ENCODE data around the gene KRTCAP2. TPM values are rescaled to one million over a fixed set of nuclear protein-coding genes. Genes with fewer than 3 reads are reported as not detected.
A peak's percentile ranks its signal among the peaks of the same experiment; 100 is the strongest.

KRTCAP2 gene
- total RNA-seq, 2 donors from 2014 or later = 111 to 236 TPM

DNA sequence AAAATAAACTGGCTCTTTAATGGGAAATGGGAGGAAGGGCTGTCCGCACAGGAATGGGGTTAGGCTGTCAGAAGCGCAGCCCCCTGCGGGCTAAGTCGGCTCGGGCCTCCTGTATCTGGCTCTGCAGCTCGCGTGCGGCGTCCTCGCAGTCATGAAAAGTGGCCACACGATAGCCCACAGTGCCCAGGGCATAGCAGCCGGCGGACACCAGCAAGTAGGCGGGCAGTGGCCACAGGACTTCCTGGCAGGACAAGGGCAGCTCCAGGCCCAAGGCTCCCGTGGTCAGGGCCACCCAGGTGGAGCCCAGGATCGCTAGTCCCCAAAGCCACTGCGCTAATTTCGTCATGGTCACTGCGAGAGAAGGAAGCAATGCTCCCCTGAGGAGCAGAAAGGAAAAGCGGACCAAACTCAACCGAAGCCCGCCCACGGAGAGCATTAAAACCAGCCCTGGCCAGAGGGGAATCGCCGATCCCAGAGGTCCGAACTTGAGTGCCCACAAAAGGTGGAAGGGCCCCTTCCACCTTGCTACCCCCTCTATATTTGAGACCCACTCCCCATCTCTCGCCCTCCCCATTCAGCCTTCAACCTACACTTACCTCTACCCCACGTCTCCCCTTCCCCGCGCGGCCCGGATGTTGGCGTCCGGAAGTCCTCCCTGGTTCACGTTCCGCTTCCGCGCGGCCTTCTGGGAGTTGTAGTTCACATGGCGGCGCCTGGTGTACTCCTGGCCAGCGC lies 33.0 kb downstream of the KRTCAP2 start, which contains the start of gene DPM3:
Gene DPM3 (minus strand): TSS at position 637 of the 735 bp plus-strand sequence. CDS start 291 bp downstream, at position 346.
- Histone ChIP-seq H3K9me3 (no peaks in the 10 kb centered on the region), H3K4me3 (peak within 1 kb of the TSS; percentile 59 to 60), H3K27me3 (replicated peaks; ENCODE audit: insufficient read depth) (no peaks in the 10 kb centered on the region), H3K4me1 (replicated peaks) (peaks cover 8% of the 10 kb centered on the region), H3K36me3 (no peaks in the 10 kb centered on the region), H3K27ac (peak within 1 kb of the TSS; percentile 88 to 94)
- DNase-seq (ENCODE audit: low spot score) = peak; percentile 91
- WGBS = under 1% methylated on average over 41 of the region's 42 CpGs
- TF ChIP-seq CTCF (IDR thresholded peaks at IDR 0.05) (peak in 2 of 4 experiments; percentile 6 to 17), POLR2A (IDR thresholded peaks at IDR 0.05) (peak; percentile 78), POLR2AphosphoS5 (IDR thresholded peaks at IDR 0.05) (peak; percentile 99)
- intact Hi-C loops (cut with DNase I) = no loop called here

- peak overlapping the region; percentile 49 to 58 for H3K4me3 ChIP-seq
- intact Hi-C loops (cut with DNase I) = no loop called here
- TF ChIP-seq CTCF (IDR thresholded peaks at IDR 0.05) (no peak), POLR2A (IDR thresholded peaks at IDR 0.05) (no peak), POLR2AphosphoS5 (IDR thresholded peaks at IDR 0.05) (no peak)
- WGBS = 87% methylated on average over 6 of the region's 6 CpGs
- DNase-seq (ENCODE audit: low spot score) = no peak
- peak overlapping the region; percentile 94 to 97 for H3K27ac ChIP-seq
- peaks cover 5 to 11% of the 10 kb centered on the region in 2 donors for H3K36me3 ChIP-seq
- H3K4me1 ChIP-seq (replicated peaks) = peaks cover 24% of the 10 kb centered on the region
- no peaks in the 10 kb centered on the region for H3K27me3 ChIP-seq (replicated peaks; ENCODE audit: insufficient read depth)
- no peaks in the 10 kb centered on the region for H3K9me3 ChIP-seq
Measured at GRCh38 chr1:155137154-155137949, 35.8 kb downstream of the KRTCAP2 start.

- no peak for DNase-seq (ENCODE audit: low spot score)
- Histone ChIP-seq H3K27me3 (replicated peaks; ENCODE audit: insufficient read depth) (no peaks in the 10 kb centered on the region), H3K9me3 (no peaks in the 10 kb centered on the region), H3K36me3 (peaks cover 5 to 14% of the 10 kb centered on the region in 2 donors), H3K27ac (peak overlapping the region; percentile 94 to 97), H3K4me1 (replicated peaks) (peaks cover 28% of the 10 kb centered on the region), H3K4me3 (peak overlapping the region; percentile 49 to 58)
- intact Hi-C loops (cut with DNase I) = no loop called here
- no peak for TF ChIP-seq POLR2A (IDR thresholded peaks at IDR 0.05)
- TF ChIP-seq CTCF (IDR thresholded peaks at IDR 0.05) = no peak
- no peak for TF ChIP-seq POLR2AphosphoS5 (IDR thresholded peaks at IDR 0.05)
- WGBS = 42% methylated on average over 6 of the region's 6 CpGs
Measured at GRCh38 chr1:155136748-155137147, 36.4 kb downstream of the KRTCAP2 start.

GRCh38 chr1:155135415-155136028 lies 37.6 kb downstream of the KRTCAP2 start, which contains the start of gene SLC50A1:
Gene SLC50A1, plus strand, starts transcription at chr1:155135852. Its CDS starts 60 bp downstream, at chr1:155135912.
- WGBS = 0% methylated on average over 51 of the region's 52 CpGs
- H3K4me3 ChIP-seq = peak within 1 kb of the TSS; percentile 49 to 58
- H3K27ac ChIP-seq = peak within 1 kb of the TSS; percentile 94 to 97
- no peaks in the 10 kb centered on the region for H3K27me3 ChIP-seq (replicated peaks; ENCODE audit: insufficient read depth)
- intact Hi-C loops (cut with DNase I) = no loop called here
- DNase-seq (ENCODE audit: low spot score) = peak; percentile 95
- H3K36me3 ChIP-seq = peaks cover 5 to 15% of the 10 kb centered on the region in 2 donors
- TF ChIP-seq CTCF (IDR thresholded peaks at IDR 0.05) (peak in 2 of 4 experiments; percentile 71 to 84), POLR2AphosphoS5 (IDR thresholded peaks at IDR 0.05) (peak; percentile 86), POLR2A (IDR thresholded peaks at IDR 0.05) (peak; percentile 98)
- no peaks in the 10 kb centered on the region for H3K9me3 ChIP-seq
- H3K4me1 ChIP-seq (replicated peaks) = peaks cover 32% of the 10 kb centered on the region

All from prostate gland (tissue), 2 donors.